ENCODE data around the gene ACCSL. TPM values are rescaled to one million over a fixed set of nuclear protein-coding genes. Genes with fewer than 3 reads are reported as not detected.

The ACCSL gene
- total RNA-seq, 2 experiments from 2014 or later: not detected

DNA sequence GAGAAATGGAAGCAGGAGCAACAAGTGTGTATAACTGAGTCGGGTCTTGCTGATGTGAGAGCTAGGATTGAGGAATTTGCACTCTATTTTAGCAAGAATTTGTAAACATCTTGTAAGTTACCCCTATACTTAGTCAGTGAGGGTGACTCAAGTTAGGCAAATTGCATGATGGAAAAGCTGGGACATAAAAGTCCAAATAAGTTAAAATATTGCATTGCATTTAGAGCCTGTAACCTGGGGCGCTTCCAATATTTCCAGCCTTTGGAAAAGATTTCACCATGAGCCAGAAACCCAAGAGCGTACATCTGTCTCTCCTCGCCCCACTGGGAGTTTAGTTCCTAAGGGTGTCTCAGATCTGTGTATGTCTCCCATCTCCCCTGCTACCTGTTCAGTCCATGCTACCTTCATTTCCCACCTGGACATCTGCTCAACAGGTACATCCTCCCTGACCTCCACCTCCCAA is 37.0 kb upstream of the ACCSL start:
- CTCF ChIA-PET: interaction anchor here (1.0 kb wide), 1 partner anchor 18 kb away, joined by 3 read pairs; no protein-coding TSS in a partner anchor

DNA sequence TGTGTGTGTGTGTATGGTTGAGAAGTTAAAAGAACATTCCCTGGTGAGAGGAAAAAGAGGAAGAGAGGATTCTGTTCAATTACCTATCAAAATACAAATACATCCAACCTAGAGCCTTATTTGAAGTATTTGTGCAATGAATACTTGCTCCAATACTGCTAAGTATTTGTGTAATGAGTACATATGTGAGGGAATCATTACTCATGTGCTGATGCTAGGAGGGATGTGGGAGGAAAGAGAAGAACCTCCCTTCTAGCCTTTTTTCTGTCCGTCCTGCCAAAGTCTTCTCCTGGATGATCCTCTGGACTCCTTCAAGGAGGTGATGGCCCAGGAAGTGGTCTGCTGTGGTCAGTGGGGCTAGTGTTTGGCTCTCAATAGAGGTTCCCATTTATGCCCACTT is 36.0 kb upstream of the ACCSL start:
- no peak overlapping the region for H3K4me3 Mint-ChIP-seq
- CTCF ChIA-PET: no interaction called here
- H3K4me1 Mint-ChIP-seq: no peaks in the 10 kb centered on the region
- H3K9me3 Mint-ChIP-seq: no peaks in the 10 kb centered on the region
- H3K27me3 Mint-ChIP-seq: peaks cover 11% of the 10 kb centered on the region
- POLR2A ChIA-PET: no interaction called here
- no peak overlapping the region for H3K27ac Mint-ChIP-seq
- no peak for DNase-seq
- no peaks in the 10 kb centered on the region for H3K36me3 Mint-ChIP-seq (ENCODE audit: low read depth)

More for the DNA sequence above, 37.0 kb upstream of the ACCSL start:
- no peak for DNase-seq
- Mint-ChIP-seq H3K27ac (no peak overlapping the region), H3K4me1 (no peaks in the 10 kb centered on the region), H3K4me3 (no peak overlapping the region), H3K36me3 (ENCODE audit: low read depth) (no peaks in the 10 kb centered on the region), H3K9me3 (no peaks in the 10 kb centered on the region), H3K27me3 (peaks cover 11% of the 10 kb centered on the region)
- POLR2A ChIA-PET: no interaction called here

DNA sequence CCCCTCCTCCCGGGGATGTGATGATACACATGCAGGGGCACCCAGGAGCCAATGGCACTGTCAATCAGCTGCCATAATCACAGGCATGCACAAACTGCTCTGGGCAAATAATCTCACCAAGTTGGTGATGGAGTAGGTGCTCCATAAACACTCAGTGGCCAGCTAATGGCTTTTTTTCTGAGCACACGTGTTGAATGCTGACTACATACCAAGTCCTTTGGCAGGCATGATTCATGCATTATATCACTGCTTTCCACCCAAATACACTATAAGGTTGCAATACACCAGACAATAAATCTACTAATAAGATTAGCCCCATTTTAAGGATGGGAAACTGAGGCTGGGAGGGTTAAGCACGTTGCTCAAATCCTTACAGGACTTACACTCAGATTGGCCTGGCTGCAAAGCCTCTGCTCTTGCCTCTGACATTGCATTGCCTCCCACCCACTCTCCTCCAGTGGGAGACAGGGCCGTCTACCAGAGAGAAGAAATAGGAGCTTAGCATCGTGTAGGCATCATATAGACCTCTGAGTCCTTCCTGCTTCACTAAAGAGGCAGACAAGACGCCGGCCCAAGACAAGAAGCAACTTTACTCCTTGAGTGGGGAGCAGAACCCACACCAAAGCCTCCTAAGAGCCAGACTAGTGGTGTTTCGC is 32.7 kb upstream of the ACCSL start:
- CTCF ChIA-PET: interaction anchor here (0.9 to 1.0 kb wide), 2 partner anchors 13 to 86 kb away, joined by 3 read pairs; no protein-coding TSS in a partner anchor
- Mint-ChIP-seq H3K36me3 (ENCODE audit: low read depth) (no peaks in the 10 kb centered on the region), H3K27ac (no peak overlapping the region)

DNA sequence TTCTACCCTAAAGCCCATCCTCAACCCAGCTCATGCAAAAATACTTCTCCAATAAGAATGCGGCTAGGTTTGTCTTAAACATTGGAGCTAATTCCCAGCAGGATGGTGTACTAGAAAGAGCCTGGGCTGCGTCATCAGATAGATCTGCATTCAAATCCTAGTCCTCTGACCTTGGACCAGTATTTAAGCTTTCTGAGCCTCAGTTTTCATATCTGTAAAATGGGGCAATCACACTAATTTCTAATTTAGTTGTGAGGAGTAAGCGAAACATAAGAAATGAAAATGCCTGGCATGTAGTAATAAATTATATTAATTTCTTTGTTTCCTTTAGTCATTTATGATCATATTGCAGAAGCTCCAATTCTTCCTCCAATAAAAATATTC is 32.2 kb upstream of the ACCSL start:
- Mint-ChIP-seq H3K27ac (no peak overlapping the region), H3K4me1 (no peaks in the 10 kb centered on the region), H3K4me3 (no peak overlapping the region), H3K36me3 (ENCODE audit: low read depth) (no peaks in the 10 kb centered on the region), H3K9me3 (no peaks in the 10 kb centered on the region), H3K27me3 (peaks cover 18% of the 10 kb centered on the region)
- POLR2A ChIA-PET: no interaction called here
- CTCF ChIA-PET: interaction anchor here (0.9 kb wide), 1 partner anchor 87 kb away, joined by 3 read pairs; no protein-coding TSS in a partner anchor
- no peak for DNase-seq

More for the DNA sequence above, 32.7 kb upstream of the ACCSL start:
- no peaks in the 10 kb centered on the region for H3K4me1 Mint-ChIP-seq
- H3K9me3 Mint-ChIP-seq: no peaks in the 10 kb centered on the region
- H3K4me3 Mint-ChIP-seq: no peak overlapping the region
- peaks cover 16% of the 10 kb centered on the region for H3K27me3 Mint-ChIP-seq
- no peak for DNase-seq
- POLR2A ChIA-PET: no interaction called here

DNA sequence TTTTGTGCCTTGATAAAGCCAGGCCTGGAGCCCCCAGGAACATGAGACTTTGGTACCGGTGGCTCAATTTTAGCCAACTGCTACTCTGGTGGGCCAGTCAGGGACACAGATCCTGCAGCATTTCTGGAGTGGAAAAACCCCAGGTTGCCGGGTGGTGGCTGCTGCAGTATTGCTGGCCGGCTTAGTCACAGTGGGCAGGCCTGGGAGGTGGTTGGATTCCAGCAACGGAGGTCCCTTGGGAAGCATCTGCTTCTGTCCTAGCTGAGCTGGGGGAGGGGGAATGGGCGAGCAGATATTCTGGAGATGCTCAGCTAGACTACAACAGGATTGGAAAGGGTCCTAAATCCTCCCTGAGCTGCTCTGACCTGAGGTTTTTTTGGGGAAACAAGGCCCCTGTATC is 31.6 kb upstream of the ACCSL start:
- Mint-ChIP-seq H3K4me1 (no peaks in the 10 kb centered on the region), H3K27ac (no peak overlapping the region), H3K9me3 (no peaks in the 10 kb centered on the region), H3K36me3 (ENCODE audit: low read depth) (no peaks in the 10 kb centered on the region), H3K27me3 (peaks cover 20% of the 10 kb centered on the region), H3K4me3 (no peak overlapping the region)
- POLR2A ChIA-PET: no interaction called here
- CTCF ChIA-PET: no interaction called here
- no peak for DNase-seq

DNA sequence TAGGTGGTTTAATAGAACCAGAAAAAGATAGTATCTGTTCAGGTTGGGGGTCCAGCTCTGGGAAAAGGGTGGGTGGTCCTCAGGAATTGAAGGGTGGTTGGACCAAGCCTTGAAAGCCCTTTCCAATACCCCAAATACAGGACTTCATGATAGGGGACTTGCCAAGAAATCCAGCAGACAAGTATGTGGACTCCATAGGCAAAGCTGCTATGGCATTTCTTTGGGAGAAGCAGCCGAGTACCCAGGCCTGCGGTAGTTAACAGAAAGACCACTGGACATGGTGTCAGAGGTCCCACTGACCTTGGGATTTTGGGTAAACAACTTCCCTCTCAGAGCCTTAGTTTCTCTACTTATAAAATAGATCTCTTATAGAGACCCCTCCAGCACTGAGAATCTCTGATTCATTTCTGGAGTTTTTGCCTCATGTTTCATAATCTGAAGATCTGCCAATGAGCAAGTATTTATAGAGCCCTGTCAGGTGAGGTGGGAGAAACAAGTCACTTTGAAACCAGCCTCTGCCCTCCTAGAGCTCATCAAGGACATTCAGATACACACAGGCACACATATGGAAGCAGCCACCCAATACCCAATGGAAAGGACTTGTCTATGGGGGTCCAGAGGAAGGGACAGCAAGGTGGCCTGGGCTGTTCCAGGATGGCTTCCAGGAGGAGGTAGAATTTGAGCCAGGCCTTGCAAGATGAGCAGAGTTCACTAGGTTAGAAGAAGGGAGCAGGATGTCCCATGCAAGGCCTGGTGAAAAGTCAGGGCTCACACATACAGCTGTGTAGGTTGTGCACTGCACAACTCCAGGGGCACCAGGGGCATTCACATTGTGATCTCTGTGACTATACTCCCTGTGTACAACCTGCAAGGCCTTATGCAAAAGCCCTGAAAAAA is 31.0 kb upstream of the ACCSL start:
- H3K4me1 Mint-ChIP-seq: no peaks in the 10 kb centered on the region
- ChIA-PET POLR2A (no interaction called here), CTCF (no interaction called here)
- H3K27me3 Mint-ChIP-seq: peaks cover 22% of the 10 kb centered on the region
- DNase-seq: no peak
- no peak overlapping the region for H3K4me3 Mint-ChIP-seq
- no peak overlapping the region for H3K27ac Mint-ChIP-seq
- no peaks in the 10 kb centered on the region for H3K36me3 Mint-ChIP-seq (ENCODE audit: low read depth)
- H3K9me3 Mint-ChIP-seq: no peaks in the 10 kb centered on the region

DNA sequence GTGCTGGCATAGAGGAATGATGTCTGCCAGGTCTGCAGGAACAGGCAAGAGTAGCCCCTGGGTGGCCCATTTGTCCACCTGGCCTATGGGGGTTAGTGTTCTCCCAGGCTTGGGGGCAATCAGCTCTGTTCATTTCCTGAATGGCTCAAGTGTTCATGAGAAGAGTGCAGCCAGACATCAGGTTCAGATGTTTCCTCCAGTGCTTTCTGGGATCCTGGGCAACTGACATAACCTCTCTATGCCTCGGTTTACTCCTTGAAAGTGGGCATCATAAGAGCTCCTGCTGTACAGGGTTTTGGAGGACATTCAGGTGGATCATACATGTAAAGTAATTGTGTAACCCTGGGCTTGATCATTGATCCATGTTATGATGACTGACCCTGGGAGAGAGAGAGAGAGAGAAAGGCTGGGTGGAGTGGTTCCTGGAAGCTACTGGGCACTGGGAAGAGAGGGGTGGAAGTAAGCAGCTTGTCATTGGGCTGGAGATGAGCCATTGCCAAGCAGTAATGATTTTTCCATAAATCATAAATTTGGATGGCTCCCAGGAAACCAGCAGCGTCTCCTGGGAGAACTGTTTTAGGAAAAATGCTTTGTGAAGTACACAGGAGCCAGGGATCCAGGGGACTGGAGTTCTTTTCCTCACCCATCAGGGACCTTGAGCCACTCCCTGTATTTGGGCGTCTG is 30.2 kb upstream of the ACCSL start:
- no peak for DNase-seq
- Mint-ChIP-seq H3K4me1 (no peaks in the 10 kb centered on the region), H3K4me3 (no peak overlapping the region), H3K36me3 (ENCODE audit: low read depth) (no peaks in the 10 kb centered on the region), H3K27ac (no peak overlapping the region), H3K27me3 (peaks cover 26% of the 10 kb centered on the region), H3K9me3 (no peaks in the 10 kb centered on the region)
- CTCF ChIA-PET: no interaction called here
- POLR2A ChIA-PET: no interaction called here

DNA sequence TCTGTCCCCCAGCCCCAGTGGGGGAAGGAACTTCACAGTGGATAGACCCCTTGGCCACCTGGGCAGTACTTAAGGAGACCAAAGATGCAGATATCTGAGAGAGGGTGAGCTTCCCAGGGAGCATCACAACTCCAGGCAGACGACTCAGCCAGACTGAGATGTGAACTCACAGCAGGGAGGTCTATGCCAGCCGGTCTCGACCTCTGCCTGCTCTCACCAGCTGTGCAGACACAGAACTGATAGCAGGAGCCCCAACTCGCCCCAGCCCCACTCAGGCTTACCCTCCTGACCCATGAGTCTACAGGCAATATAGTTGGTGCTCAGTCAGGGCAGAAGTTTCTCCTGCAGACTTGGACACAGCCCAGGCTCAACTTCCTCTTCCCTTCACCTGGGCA is 29.7 kb upstream of the ACCSL start:
- POLR2A ChIA-PET: no interaction called here
- DNase-seq: no peak
- no peaks in the 10 kb centered on the region for H3K36me3 Mint-ChIP-seq (ENCODE audit: low read depth)
- CTCF ChIA-PET: no interaction called here
- no peaks in the 10 kb centered on the region for H3K9me3 Mint-ChIP-seq
- no peaks in the 10 kb centered on the region for H3K4me1 Mint-ChIP-seq
- no peak overlapping the region for H3K27ac Mint-ChIP-seq
- H3K27me3 Mint-ChIP-seq: peaks cover 27% of the 10 kb centered on the region
- H3K4me3 Mint-ChIP-seq: no peak overlapping the region

DNA sequence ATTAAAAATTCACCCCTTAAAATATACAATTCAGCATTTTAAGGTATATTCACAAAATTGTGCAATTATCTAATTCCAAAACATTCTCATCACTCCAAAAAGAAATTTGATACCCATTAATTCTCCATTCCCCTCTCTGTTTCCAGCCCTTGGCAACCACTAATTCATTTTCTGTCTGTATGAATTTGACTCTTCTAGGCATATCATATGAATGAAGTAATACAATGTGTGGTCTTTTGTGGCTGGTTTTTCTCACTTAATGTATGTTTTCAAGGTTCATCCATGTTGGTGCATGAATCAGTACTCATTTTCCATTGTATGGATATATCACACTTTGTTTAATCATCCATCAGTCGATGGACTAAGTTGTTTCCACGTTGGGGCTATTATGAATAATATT is 29.0 kb upstream of the ACCSL start:
- Mint-ChIP-seq H3K4me3 (no peak overlapping the region), H3K9me3 (no peaks in the 10 kb centered on the region), H3K27me3 (peaks cover 30% of the 10 kb centered on the region), H3K4me1 (no peaks in the 10 kb centered on the region), H3K27ac (no peak overlapping the region), H3K36me3 (ENCODE audit: low read depth) (no peaks in the 10 kb centered on the region)
- CTCF ChIA-PET: no interaction called here
- DNase-seq: no peak
- POLR2A ChIA-PET: no interaction called here

DNA sequence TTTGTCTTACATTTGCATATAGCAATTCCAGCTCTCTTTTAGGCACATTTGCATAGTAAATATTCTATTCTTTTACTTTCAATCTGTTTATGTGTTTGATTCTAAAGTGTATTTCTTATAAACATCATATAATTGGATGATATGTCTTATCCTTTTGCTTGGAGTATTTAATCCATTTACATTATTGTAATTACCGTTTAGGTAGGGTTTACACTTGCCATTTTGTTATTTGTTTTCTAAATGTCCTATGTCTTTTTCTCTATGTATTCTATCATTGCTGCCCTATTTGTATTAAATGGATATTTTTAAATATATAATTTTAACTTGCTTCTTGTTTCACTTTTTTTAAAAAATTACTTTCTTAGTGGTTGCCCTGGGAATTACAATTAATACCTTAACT is 22.8 kb upstream of the ACCSL start:
- Mint-ChIP-seq H3K9me3 (no peaks in the 10 kb centered on the region), H3K4me1 (no peaks in the 10 kb centered on the region), H3K27me3 (peaks cover 43% of the 10 kb centered on the region), H3K27ac (no peak overlapping the region), H3K4me3 (no peak overlapping the region), H3K36me3 (ENCODE audit: low read depth) (no peaks in the 10 kb centered on the region)
- ChIA-PET POLR2A (no interaction called here), CTCF (interaction anchor here (0.6 kb wide), 1 partner anchor 41 kb away, joined by 3 read pairs; the partner anchor contains the start of gene ACCS)
- no peak for DNase-seq

DNA sequence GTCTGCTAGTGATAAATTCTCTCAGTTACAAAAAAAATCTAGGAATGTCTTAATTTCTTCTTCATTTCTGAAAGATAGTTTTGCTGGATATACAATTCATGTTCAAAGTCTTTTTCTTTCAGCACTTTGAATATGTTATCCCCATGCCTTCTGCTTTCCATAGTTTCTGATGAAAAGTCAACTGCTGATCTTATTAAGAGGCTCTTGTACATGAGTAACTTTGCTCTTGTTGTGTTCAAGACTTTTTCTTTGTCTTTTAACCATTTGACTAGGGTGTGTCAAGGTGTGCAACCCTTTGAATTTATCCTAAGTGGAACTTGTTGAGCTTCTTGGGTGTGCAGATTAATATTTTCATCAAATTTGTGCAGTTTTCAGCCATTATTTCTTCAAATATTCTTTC is 22.1 kb upstream of the ACCSL start:
- peaks cover 38% of the 10 kb centered on the region for H3K27me3 Mint-ChIP-seq
- no peak overlapping the region for H3K27ac Mint-ChIP-seq
- H3K4me3 Mint-ChIP-seq: no peak overlapping the region
- no peaks in the 10 kb centered on the region for H3K36me3 Mint-ChIP-seq (ENCODE audit: low read depth)
- H3K4me1 Mint-ChIP-seq: no peaks in the 10 kb centered on the region
- CTCF ChIA-PET: no interaction called here
- POLR2A ChIA-PET: no interaction called here
- DNase-seq: no peak
- H3K9me3 Mint-ChIP-seq: no peaks in the 10 kb centered on the region

DNA sequence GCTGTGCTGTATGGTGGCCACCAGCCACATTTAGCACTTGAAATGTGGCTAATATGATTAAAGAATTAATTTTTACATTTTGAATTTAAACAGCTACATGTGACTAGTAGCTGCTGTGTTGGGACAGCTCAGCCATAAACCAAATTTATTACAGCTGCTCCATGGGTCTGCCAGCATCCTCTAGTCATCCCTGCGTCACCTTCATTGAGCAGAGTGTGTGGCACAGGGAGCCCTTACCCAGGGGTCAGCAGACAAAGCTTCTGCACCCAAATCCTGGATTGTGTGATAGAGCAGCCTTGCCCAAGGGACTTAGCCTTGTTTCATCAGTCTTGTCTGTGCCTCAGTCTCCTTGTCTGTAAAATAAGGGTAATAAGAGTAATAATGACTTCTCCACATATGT is 19.4 kb upstream of the ACCSL start:
- no peak overlapping the region for H3K27ac Mint-ChIP-seq
- no peaks in the 10 kb centered on the region for H3K9me3 Mint-ChIP-seq
- no peak overlapping the region for H3K4me3 Mint-ChIP-seq
- no peak for DNase-seq
- no peaks in the 10 kb centered on the region for H3K36me3 Mint-ChIP-seq (ENCODE audit: low read depth)
- H3K4me1 Mint-ChIP-seq: no peaks in the 10 kb centered on the region
- ChIA-PET POLR2A (no interaction called here), CTCF (interaction anchor here (0.8 to 1.9 kb wide), 2 partner anchors 14 to 17 kb away, joined by 3 read pairs; no protein-coding TSS in a partner anchor)
- H3K27me3 Mint-ChIP-seq: peaks cover 25% of the 10 kb centered on the region

All from activated CD4-positive, alpha-beta T cell treated with anti-CD3 and anti-CD28 coated beads, Interleukin-2, amount 10 ng/mL, durations not matched to agents 7 days and 5 days (primary cell).